SH-SY5Y (cell line): ENCODE data around the gene PSEN1.

Experiments used
- GATA2 ChIP-seq: IDR thresholded peaks from 2 replicates; pipeline ENCODE4 v1.6.1; 2011; ENCODE audit warnings: mild to moderate bottlenecking, low read depth, low read length
- GATA3 ChIP-seq: IDR thresholded peaks from 2 replicates; pipeline ENCODE4 v1.6.1; 2011; ENCODE audit warnings: low read depth, mild to moderate bottlenecking, low read length, moderate library complexity

GRCh38 chr14:73203527-73203926 is 67.2 kb downstream of the PSEN1 start:
- no peak for TF ChIP-seq GATA2
- no peak for TF ChIP-seq GATA3
